SH-SY5Y (cell line): ENCODE measurements around the gene SPTBN2.

Source experiments
- GATA2 ChIP-seq: IDR thresholded peaks from 2 replicates; pipeline ENCODE4 v1.6.1; 2011; ENCODE audit warnings: mild to moderate bottlenecking, low read depth, low read length
- GATA3 ChIP-seq: IDR thresholded peaks from 2 replicates; pipeline ENCODE4 v1.6.1; 2011; ENCODE audit warnings: low read depth, mild to moderate bottlenecking, low read length, moderate library complexity

SPTBN2 gene

DNA sequence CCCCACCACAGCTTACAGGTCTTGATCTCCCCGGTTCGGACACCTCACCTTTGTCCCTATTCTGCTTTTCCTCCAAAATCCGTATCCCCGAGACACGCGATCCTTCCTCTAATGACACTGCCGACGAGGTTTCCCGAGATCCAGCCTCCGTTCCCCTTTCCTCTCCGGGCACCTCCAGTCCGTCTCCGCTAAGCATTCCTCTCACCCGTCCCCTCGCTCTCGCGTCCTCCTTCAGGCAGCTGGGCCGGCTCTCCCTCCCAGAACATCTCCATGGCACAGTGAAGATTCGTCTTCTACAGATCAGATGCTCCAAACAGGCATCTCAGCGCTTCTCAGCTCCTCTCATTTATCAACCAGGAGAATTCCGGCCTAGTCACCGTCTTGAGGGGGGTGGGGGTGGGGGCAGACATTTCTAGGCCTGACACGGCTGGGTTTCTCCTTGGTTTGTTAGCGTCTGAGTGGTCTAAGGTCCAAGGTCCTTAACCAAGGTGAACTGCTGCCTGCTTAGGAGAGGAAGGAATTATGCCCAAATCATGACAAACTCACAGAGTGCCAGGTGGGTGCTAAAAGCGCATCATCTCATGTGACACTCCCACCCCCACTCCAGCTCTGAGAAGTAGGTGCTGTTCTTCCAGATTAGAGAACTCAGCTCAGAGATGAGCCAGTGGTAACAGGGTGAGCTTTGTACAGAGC is at the start of gene SPTBN2:
Gene SPTBN2 (minus strand): TSS at position 524 of the 693 bp plus-strand sequence. CDS start 7,976 bp downstream, outside the sequence.
- TF ChIP-seq GATA2 (no peak), GATA3 (no peak)

DNA sequence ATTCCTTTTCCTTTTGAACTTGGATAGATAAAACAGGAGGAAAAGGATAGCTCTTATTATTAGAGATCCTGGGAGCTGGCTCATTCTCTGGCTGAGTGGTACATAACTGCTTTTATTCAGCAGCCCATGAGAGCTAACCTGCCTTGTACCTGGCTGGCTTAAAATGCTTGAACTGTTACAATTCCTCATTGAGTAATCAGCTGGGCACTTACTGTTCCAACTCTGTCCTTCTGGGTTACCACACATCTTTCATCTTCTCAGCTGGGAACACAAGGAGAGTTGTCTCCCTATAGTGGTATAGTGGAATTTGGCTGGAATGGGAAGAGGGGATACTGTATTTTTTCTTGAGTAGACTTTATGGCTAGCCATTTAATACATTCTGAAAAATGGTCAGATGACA is 39.8 kb upstream of the SPTBN2 start:
- TF ChIP-seq GATA2 (no peak), GATA3 (no peak)

DNA sequence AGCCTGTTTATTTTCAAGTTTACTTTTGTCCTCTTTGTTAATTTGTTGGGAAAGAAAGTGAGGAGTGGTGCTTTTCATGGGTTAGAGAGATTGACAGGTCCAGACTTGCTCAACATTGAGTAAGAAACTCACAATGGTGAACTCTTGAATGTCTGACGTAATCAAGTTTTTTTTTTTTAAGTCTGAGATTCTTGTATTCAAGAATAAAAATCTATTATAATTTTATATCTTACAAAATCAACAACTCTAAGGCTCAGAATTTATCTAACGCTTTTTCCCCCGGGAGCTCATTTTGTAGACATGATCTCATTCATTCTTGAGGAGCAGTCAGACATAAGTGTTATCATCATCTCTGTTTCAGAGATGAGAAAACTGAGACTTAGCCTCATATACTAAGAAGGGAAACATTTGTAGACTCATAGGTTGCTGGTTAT is 39.1 kb upstream of the SPTBN2 start:
- TF ChIP-seq GATA2 = no peak
- no peak for TF ChIP-seq GATA3

DNA sequence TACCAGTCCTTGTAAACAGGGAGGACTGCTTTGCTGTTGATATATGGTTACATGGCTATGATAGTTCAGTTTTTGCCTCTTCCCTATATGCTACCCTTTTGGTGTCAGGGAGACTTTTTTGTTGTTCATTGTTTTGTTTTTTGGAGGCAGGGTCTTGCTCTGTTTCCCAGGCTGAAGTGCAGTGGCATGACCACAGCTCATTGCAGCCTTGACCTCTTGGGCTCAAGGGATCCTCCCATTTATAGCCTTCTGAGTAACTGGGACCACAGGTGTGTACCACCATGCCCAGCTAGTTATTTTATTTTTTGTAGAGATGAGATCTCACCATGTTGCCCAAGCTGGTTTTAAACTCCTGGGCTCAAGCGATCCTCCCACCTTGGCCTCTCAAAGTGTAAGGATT is 38.6 kb upstream of the SPTBN2 start:
- TF ChIP-seq GATA3 (no peak), GATA2 (no peak)

DNA sequence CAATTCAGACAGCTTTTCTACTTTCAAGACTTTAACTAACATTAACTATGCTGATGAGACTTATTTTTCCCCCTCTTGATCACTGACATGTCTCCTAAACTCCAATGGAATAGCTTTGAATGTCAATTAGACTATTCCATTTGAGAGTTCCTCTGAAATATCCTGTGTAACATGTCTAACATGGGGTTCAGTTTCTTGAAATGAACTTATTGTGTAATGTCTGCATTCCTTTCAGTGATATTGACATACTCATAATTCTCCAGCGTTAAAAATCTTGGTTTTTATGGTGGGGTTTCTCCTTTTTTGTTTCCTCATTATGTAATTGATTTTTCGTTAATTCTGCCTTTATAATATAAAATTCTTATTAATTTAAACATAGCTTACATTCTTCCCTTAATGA is 37.7 kb upstream of the SPTBN2 start:
- TF ChIP-seq GATA3 = no peak
- TF ChIP-seq GATA2 = no peak

- TF ChIP-seq GATA2 = no peak
- no peak for TF ChIP-seq GATA3
Observed at GRCh38 chr11:66762088-66762487, 33.1 kb upstream of the SPTBN2 start.

DNA sequence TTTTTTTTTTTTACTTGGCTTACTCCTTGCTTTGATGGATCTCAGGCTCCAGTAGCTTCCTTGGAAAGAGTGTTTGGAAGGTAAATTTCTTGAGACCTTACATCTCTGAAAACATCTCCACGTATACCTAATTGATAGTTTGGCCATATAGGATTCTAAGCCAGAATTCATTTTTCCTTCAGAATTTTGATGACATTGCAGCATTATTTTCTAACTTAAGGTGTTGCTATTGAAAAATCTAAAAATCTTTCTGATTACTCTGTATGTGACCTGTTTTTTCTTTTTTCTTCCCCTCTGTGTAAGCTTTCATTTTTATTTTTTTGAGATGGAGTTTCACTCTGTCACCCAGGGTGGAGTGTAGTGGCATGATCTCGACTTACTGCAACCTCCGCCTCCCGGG is 23.1 kb upstream of the SPTBN2 start:
- TF ChIP-seq GATA2 (no peak), GATA3 (no peak)

DNA sequence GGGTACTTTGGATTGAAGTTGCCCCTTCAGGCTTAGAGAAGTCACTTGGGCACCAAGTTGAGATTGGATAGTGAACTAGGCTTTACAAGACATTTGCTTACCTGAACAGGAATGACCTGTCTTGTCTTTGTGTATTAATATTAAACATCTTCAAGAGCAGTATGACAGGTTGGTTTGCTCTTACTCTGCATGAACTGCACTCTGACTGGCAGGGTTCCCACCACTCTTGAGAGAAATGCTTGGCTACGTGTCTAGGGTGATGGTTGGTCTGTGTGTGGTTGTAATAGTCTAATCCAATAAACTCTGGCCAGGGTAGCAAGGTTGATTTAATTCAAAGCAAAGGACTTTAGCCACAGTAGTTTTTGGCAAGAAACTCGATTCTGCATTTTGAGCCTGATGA is 20.1 kb upstream of the SPTBN2 start:
- no peak for TF ChIP-seq GATA2
- TF ChIP-seq GATA3 = no peak

GRCh38 chr11:66747480-66747879 is 18.5 kb upstream of the SPTBN2 start:
- TF ChIP-seq GATA3 (no peak), GATA2 (no peak)

DNA sequence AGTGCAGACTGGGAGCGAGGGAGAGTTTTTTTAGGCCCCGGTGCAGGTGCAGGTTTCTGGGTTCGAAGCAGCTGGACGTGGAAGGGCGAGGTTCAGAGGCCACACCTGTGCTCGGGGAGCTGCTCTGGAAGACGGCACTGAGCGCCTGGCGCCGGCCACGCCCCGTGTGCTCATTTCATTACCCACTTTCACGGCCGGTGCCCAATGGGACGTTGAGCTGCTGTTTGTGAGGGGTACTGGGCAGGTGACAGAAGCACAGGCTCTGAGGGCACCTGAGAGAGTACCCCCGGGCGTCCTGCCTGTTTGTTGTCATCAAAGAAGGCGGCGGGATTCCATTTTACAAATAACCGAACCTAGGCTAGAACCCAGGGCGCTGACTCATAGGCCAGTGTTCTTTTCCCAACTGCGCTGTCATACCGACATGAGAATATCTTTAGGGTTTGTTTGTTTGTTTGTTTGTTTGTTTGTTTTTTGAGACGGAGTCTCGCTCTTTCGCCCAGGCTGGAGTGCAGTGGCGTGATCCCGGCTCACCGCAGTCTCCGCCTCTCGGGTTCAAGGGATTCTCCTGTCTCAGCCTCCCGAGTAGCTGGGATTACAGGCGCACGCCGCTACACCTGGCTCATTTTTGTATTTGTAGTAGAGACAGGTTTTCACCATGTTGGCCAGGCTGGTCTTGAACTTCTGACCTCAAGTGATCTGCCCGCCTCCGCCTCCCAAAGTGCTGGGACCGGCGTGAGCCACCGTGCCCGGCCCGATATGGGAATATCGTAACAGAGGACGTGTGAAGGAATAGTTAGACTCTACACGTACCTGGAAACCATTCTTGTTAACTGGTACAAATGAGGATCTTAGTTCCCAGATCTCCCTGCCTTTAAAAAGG is 16.6 kb upstream of the SPTBN2 start:
- TF ChIP-seq GATA2 (no peak), GATA3 (no peak)

DNA sequence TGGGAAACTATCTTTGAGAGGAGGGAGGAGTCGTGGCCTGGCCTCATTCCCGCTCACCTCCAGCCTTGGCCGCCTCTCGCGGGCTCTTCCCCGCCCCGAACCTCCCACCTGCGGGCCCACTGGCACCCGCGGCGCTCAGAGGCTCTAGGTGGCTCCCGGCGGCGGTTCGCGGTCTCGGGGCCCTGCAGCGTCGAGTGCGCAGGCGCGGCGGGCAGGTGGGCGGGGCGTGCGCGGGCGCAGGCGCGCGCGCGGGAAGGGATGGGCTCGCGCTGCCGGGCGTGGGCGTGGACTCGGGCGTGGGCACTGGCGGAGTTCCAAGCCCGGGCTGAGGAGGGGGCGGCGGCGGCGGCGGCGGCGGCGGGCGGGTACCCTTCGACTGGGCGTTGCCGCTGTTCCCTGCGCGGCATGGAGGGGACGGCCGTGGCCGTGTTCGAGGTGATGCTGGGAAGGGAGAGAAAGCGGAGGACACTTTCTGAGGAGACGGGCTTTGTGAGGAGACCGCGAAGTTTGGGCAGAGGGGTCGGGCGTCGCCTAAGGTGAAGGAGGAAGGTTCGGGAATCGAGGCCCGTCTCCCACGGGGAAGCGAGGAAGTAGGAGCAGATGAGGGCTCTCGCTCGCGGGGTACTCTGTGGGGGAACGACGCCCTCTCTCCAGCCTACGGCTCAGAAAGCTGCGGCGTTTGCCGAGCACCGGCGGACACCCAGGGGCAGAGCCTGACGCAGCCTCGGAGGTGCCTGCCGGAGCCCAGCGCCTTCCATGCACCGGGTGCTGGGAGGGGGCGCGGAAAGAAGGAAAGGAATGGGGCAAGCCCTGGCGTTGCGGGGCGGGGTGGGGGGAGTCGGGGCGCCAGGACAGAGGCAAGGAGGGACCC is 15.7 kb upstream of the SPTBN2 start:
- TF ChIP-seq GATA3 (no peak), GATA2 (no peak)

DNA sequence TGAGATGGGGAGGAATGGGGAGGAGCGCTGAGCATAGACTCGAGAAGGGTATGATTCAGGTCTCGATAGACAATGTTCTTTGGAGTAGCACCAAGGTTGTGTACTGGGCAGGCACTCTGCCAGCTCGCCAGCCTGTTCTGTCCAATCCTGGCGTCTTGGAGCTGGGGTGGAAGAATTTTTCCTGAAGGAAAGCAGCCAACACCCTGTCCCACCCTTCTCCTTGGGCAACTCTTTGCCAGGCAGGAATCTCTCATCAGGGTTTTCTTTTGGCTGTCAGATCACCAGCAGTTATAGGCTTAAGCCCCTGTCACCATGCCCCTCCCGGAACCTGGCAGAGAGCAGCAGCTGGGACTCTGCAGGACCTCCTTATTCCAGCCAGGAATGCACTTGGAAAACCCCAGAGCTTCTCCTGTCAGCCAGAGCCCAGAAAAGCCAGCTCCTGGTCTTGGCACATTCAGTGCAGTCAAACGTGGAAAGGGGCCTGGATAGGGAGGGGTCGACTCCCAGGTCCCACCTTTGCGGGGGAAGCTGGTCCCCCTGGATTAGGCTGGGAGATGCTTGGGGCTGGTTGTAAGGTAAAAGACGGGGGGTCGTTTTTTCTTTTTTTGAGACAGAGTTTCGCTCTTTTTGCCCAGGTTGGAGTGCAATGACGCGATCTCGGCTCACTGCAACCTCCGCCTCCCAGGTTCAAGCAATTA is 14.4 kb upstream of the SPTBN2 start:
- TF ChIP-seq GATA3 (no peak), GATA2 (no peak)

- TF ChIP-seq GATA2 = no peak
- no peak for TF ChIP-seq GATA3
Observed at GRCh38 chr11:66741153-66741552, 12.1 kb upstream of the SPTBN2 start.

GRCh38 chr11:66739983-66740382 is 11.0 kb upstream of the SPTBN2 start:
- TF ChIP-seq GATA2 (no peak), GATA3 (no peak)
